GM11168 (cell line): ENCODE data around the gene PRKCD.

Experiments
- in situ Hi-C: fragments of 300-500 bp; cut with MboI; formaldehyde crosslinking; loops from one replicate; pipeline ENCODE4 v1.12.0; 2022; ENCODE audit warnings: low sequenced_read_pairs; ENCODE audit not compliant: unreplicated experiment

PRKCD gene

GRCh38 chr3:53154881-53155285, 6.1 kb upstream of the PRKCD start:
- in situ Hi-C loops = no loop called here

- in situ Hi-C loops = no loop called here
These were observed 5.2 kb upstream of the PRKCD start for GRCh38 chr3:53155760-53156159.

- in situ Hi-C loops = no loop called here
These were observed 4.6 kb upstream of the PRKCD start for GRCh38 chr3:53156368-53156834.

GRCh38 chr3:53157974-53158580, 2.9 kb upstream of the PRKCD start:
- in situ Hi-C loops = no loop called here

- in situ Hi-C loops = no loop called here
These were observed 2.2 kb upstream of the PRKCD start for GRCh38 chr3:53158765-53159155.

- in situ Hi-C loops = no loop called here
These were observed 1.6 kb upstream of the PRKCD start for GRCh38 chr3:53159156-53160060.

- in situ Hi-C loops = no loop called here
These were observed 849 bp upstream of the PRKCD start for GRCh38 chr3:53160061-53160659.

- in situ Hi-C loops = no loop called here
These were observed 426 bp downstream of the PRKCD start for GRCh38 chr3:53161450-53161819.

GRCh38 chr3:53161820-53162671, 1.0 kb downstream of the PRKCD start:
- in situ Hi-C loops = no loop called here

GRCh38 chr3:53162672-53163443, 1.8 kb downstream of the PRKCD start:
- in situ Hi-C loops = no loop called here

GRCh38 chr3:53163444-53164387, 2.7 kb downstream of the PRKCD start:
- in situ Hi-C loops = no loop called here

- in situ Hi-C loops = no loop called here
These were observed 3.9 kb downstream of the PRKCD start for GRCh38 chr3:53164911-53165310.

- in situ Hi-C loops = no loop called here
These were observed 5.2 kb downstream of the PRKCD start for GRCh38 chr3:53166206-53166605.

GRCh38 chr3:53166781-53167291, 5.8 kb downstream of the PRKCD start:
- in situ Hi-C loops = no loop called here

- in situ Hi-C loops = no loop called here
These were observed 6.6 kb downstream of the PRKCD start for GRCh38 chr3:53167418-53168174.

- in situ Hi-C loops = no loop called here
These were observed 7.3 kb downstream of the PRKCD start for GRCh38 chr3:53168175-53168923.
